ENCODE measurements around the gene SETD2.
A peak's percentile ranks its signal among the peaks of the same experiment; 100 is the strongest.

SETD2 gene

DNA sequence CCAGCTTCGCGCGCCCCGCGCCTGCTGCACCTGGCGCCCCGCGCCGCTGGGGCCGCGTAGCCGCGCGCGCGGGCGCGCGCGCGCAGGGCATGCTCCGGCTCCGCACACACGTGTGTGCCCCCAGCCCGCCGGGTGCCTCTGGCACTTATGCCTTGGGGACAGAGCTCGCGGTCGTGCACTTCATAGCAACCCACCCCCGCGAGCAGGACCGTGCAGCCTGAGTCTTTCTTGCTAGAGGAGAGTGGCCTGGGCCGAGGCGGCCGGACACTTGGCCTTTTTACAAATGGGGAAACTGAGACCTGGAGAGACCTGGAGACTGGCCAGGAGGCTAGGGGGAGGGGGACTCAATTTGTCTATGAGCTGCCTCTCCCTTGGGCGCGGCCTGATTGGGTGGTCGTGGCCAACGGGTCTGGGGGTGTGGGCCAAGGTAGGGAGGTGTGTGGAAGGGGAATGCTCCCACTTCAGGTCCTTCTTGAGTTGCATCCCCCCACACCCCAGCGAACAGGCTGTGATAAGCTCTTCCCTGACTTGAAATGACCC lies 183.9 kb downstream of the SETD2 start:
- Histone ChIP-seq H3K4me1 (ENCODE audit: insufficient read depth, insufficient read length) (peaks cover 20% of the 10 kb centered on the region), H3K27me3 (ENCODE audit: insufficient read depth, insufficient read length) (peaks cover 10% of the 10 kb centered on the region), H3K36me3 (ENCODE audit: insufficient read depth, insufficient read length, low read length) (peaks cover 3% of the 10 kb centered on the region), H3K9me3 (ENCODE audit: insufficient read depth, low read length) (no peaks in the 10 kb centered on the region), H3K9ac (ENCODE audit: insufficient read length, low read depth) (peak overlapping the region; percentile 77), H3K4me3 (ENCODE audit: insufficient read length, low read depth) (peak overlapping the region; percentile 59)
- no peak for DNase-seq (ENCODE audit: low read depth, low spot score)
- TF ChIP-seq ZNF274 (IDR thresholded peaks at IDR 0.05; ENCODE audit: low read depth, low read length) (no peak), YY1 (IDR thresholded peaks at IDR 0.05; ENCODE audit: insufficient read depth, insufficient read length) (no peak), SUZ12 (IDR thresholded peaks at IDR 0.05; ENCODE audit: extremely low read depth, insufficient read depth, insufficient read length) (no peak)

- Histone ChIP-seq H3K36me3 (ENCODE audit: insufficient read depth, insufficient read length, low read length) (peaks cover 9% of the 10 kb centered on the region), H3K27me3 (ENCODE audit: insufficient read depth, insufficient read length) (peaks cover 10% of the 10 kb centered on the region), H3K9me3 (ENCODE audit: insufficient read depth, low read length) (no peaks in the 10 kb centered on the region), H3K4me3 (ENCODE audit: insufficient read length, low read depth) (peak within 1 kb of the TSS; percentile 59), H3K4me1 (ENCODE audit: insufficient read depth, insufficient read length) (peaks cover 20% of the 10 kb centered on the region), H3K9ac (ENCODE audit: insufficient read length, low read depth) (peak within 1 kb of the TSS; percentile 77)
- TF ChIP-seq ZNF274 (IDR thresholded peaks at IDR 0.05; ENCODE audit: low read depth, low read length): no peak
- TF ChIP-seq YY1 (IDR thresholded peaks at IDR 0.05; ENCODE audit: insufficient read depth, insufficient read length): no peak
- no peak for TF ChIP-seq SUZ12 (IDR thresholded peaks at IDR 0.05; ENCODE audit: extremely low read depth, insufficient read depth, insufficient read length)
- DNase-seq (ENCODE audit: low read depth, low spot score): peak; percentile 85
These were observed 184.6 kb downstream of the SETD2 start, which contains the start of gene NBEAL2 for GRCh38 chr3:46978985-46979944. NBEAL2 (plus strand) TSS chr3:46979666; CDS start chr3:46979862, 196 bp downstream.

DNA sequence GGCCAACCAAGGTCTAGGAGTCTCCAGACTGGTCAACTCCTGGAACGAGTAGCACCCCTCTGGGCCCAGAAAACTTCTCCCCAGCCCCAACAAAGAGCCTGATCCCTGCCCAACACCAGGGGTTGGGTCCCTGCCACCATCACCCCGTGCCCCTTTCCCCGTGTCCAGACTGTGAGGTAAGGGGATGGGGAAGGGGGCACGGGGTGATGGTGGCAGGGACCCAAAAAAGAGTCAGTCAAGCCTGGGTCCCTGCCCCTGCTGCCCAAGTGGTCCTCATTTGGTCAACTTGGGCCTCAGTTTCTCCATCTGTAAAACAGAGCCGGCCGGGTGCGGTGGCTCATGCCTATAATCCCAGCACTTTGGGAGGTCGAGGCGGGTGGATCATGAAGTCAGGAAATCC lies 185.5 kb downstream of the SETD2 start:
- H3K9ac ChIP-seq (ENCODE audit: insufficient read length, low read depth): no peak overlapping the region
- peaks cover 15% of the 10 kb centered on the region for H3K36me3 ChIP-seq (ENCODE audit: insufficient read depth, insufficient read length, low read length)
- H3K4me1 ChIP-seq (ENCODE audit: insufficient read depth, insufficient read length): peaks cover 20% of the 10 kb centered on the region
- H3K27me3 ChIP-seq (ENCODE audit: insufficient read depth, insufficient read length): peaks cover 10% of the 10 kb centered on the region
- H3K9me3 ChIP-seq (ENCODE audit: insufficient read depth, low read length): no peaks in the 10 kb centered on the region
- TF ChIP-seq SUZ12 (IDR thresholded peaks at IDR 0.05; ENCODE audit: extremely low read depth, insufficient read depth, insufficient read length) (no peak), YY1 (IDR thresholded peaks at IDR 0.05; ENCODE audit: insufficient read depth, insufficient read length) (no peak), ZNF274 (IDR thresholded peaks at IDR 0.05; ENCODE audit: low read depth, low read length) (no peak)
- no peak for DNase-seq (ENCODE audit: low read depth, low spot score)
- H3K4me3 ChIP-seq (ENCODE audit: insufficient read length, low read depth): no peak overlapping the region

DNA sequence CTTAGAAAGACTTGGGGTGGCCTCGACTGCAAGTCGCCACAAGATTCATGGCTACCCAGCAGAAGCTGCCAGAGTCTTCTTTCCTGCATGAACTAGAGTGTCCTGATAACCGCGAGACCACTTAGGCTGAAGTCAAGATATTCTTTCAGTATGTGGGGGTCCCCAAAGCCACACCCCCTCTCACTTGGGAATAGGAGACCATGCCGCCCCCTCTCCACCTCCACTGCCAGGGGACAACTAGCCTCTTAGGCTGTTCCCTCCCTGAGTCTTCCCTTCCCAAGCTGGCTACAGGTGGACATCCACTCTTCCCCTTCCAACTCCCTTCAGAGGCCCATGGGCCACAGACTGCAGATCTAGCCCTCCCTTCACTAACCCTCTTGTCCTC lies 186.1 kb downstream of the SETD2 start:
- no peak for DNase-seq (ENCODE audit: low read depth, low spot score)
- H3K4me1 ChIP-seq (ENCODE audit: insufficient read depth, insufficient read length): peaks cover 20% of the 10 kb centered on the region
- no peak overlapping the region for H3K4me3 ChIP-seq (ENCODE audit: insufficient read length, low read depth)
- H3K9ac ChIP-seq (ENCODE audit: insufficient read length, low read depth): peak overlapping the region; percentile 32
- H3K9me3 ChIP-seq (ENCODE audit: insufficient read depth, low read length): no peaks in the 10 kb centered on the region
- TF ChIP-seq YY1 (IDR thresholded peaks at IDR 0.05; ENCODE audit: insufficient read depth, insufficient read length) (no peak), SUZ12 (IDR thresholded peaks at IDR 0.05; ENCODE audit: extremely low read depth, insufficient read depth, insufficient read length) (no peak), ZNF274 (IDR thresholded peaks at IDR 0.05; ENCODE audit: low read depth, low read length) (no peak)
- peaks cover 10% of the 10 kb centered on the region for H3K27me3 ChIP-seq (ENCODE audit: insufficient read depth, insufficient read length)
- peaks cover 15% of the 10 kb centered on the region for H3K36me3 ChIP-seq (ENCODE audit: insufficient read depth, insufficient read length, low read length)

DNA sequence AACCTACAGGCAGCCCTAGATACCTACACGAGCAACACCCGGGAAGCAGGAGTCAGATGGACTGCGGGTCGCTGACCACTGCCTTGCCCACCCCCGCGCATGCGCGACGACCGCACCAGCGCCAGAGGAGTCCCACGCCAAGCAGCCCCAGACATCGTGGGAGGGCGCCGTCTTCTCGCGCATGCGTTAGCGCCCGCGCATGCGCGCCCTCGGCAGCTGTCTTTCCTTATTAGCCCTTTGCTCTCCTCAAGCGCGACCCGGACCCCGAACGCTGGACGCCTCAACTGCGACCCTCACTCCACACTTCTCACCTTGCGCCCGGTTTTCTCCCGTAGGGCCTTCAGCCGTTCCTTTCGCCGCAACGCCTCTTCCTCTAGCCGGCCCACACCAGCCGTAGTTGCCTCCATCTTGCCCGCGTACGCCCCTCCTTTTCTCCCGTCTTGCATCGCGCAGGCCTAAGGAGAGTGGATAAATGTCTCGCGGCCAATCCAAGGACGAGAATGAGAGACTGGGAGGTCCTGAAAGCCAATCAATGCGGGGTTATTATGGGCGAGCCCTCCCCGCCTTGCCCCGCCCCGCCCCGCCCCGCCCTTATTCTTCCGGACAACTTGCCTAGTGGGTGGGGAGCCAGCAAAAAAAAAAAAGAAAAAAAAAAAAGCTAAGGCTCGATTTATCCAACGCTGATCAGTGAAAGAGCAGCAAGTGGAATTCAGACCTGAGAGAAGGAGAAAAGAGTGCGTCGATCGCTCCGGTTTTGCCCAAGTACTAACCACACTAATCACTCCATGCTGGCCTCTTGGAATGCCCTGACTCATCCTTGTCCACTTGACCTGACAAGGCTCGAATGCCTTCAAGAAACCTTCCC lies 187.4 kb downstream of the SETD2 start, which contains the start of gene CCDC12:
Gene CCDC12 (minus strand): TSS at position 420 of the 865 bp plus-strand sequence. CDS start 13 bp downstream, at position 407.
- H3K9ac ChIP-seq (ENCODE audit: insufficient read length, low read depth): peak within 1 kb of the TSS; percentile 99
- H3K36me3 ChIP-seq (ENCODE audit: insufficient read depth, insufficient read length, low read length): peaks cover 18% of the 10 kb centered on the region
- H3K4me1 ChIP-seq (ENCODE audit: insufficient read depth, insufficient read length): peaks cover 16% of the 10 kb centered on the region
- H3K4me3 ChIP-seq (ENCODE audit: insufficient read length, low read depth): peak within 1 kb of the TSS; percentile 100
- H3K27me3 ChIP-seq (ENCODE audit: insufficient read depth, insufficient read length): peaks cover 10% of the 10 kb centered on the region
- no peaks in the 10 kb centered on the region for H3K9me3 ChIP-seq (ENCODE audit: insufficient read depth, low read length)
- DNase-seq (ENCODE audit: low read depth, low spot score): peak; percentile 97
- TF ChIP-seq YY1 (IDR thresholded peaks at IDR 0.05; ENCODE audit: insufficient read depth, insufficient read length): peak; percentile 70
- TF ChIP-seq ZNF274 (IDR thresholded peaks at IDR 0.05; ENCODE audit: low read depth, low read length): no peak

DNA sequence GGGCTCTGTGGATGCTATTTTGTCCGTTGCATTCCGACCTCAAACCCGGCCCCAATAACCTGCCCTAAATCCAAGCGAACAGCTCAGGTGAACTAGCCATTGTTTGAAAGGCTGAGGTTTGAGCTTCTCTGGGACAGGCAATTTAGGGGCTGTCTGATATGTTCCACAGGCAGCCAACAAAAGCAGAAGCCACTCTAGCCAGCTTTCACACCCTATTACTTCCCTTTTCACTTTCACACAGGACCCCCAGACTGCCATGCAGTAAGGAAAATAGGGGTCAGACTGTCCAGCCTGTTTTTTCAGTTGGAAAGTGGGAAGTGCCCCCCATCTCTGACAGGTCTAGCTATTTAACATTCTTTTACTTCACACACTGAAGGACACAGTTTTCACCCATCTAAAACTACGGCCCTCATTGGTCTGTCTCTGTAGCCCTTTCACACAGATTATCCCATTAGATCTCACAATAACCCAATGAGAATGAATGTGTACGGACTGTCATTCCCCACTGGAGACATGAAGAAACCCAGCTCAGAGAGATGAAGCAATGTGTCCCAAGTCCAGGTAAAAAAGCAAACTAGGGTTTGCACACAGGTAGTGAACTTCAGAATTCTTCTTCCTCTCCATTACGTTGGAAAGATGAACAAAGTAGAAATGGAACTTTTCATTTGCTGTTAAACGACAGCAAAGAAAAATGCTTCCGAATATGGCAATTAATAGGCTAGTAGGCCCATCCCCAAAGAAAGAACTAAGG lies 189.3 kb downstream of the SETD2 start:
- H3K4me1 ChIP-seq (ENCODE audit: insufficient read depth, insufficient read length): peaks cover 12% of the 10 kb centered on the region
- H3K36me3 ChIP-seq (ENCODE audit: insufficient read depth, insufficient read length, low read length): peaks cover 33% of the 10 kb centered on the region
- no peak for DNase-seq (ENCODE audit: low read depth, low spot score)
- no peaks in the 10 kb centered on the region for H3K27me3 ChIP-seq (ENCODE audit: insufficient read depth, insufficient read length)
- no peak for TF ChIP-seq YY1 (IDR thresholded peaks at IDR 0.05; ENCODE audit: insufficient read depth, insufficient read length)
- no peak for TF ChIP-seq ZNF274 (IDR thresholded peaks at IDR 0.05; ENCODE audit: low read depth, low read length)
- no peak overlapping the region for H3K4me3 ChIP-seq (ENCODE audit: insufficient read length, low read depth)
- no peak overlapping the region for H3K9ac ChIP-seq (ENCODE audit: insufficient read length, low read depth)
- no peaks in the 10 kb centered on the region for H3K9me3 ChIP-seq (ENCODE audit: insufficient read depth, low read length)

Data from NT2/D1 (cell line).